ENCODE measurements around the gene NUTM2B. TPM values are rescaled to one million over a fixed set of nuclear protein-coding genes. Genes with fewer than 3 reads are reported as not detected.
A peak's percentile ranks its signal among the peaks of the same experiment; 100 is the strongest.
"Not testable (repeated sequence)": the region's sequence is repeated elsewhere in the genome, so short reads cannot be mapped to it uniquely, and the experiment has no call there.

Gene NUTM2B
- total RNA-seq, 2 experiments from 2014 or later = 0.18 to 0.83 TPM

- ATAC-seq; H3K4me3 Mint-ChIP-seq; POLR2A ChIA-PET; CTCF ChIA-PET; H3K9me3 Mint-ChIP-seq; intact Hi-C loops (cut with micrococcal nuclease); H3K36me3 Mint-ChIP-seq (ENCODE audit: low read depth); H3K4me1 Mint-ChIP-seq (ENCODE audit: low read depth); DNase-seq; H3K27me3 Mint-ChIP-seq; H3K27ac Mint-ChIP-seq: not testable (repeated sequence)
Measured at GRCh38 chr10:79696596-79696995, 6.4 kb upstream of the NUTM2B start.

GRCh38 chr10:79697141-79697540, 5.9 kb upstream of the NUTM2B start:
- H3K4me1 Mint-ChIP-seq (ENCODE audit: low read depth); H3K36me3 Mint-ChIP-seq (ENCODE audit: low read depth); H3K27ac Mint-ChIP-seq; H3K4me3 Mint-ChIP-seq; H3K9me3 Mint-ChIP-seq; DNase-seq; H3K27me3 Mint-ChIP-seq; intact Hi-C loops (cut with micrococcal nuclease); POLR2A ChIA-PET; CTCF ChIA-PET: not testable (repeated sequence)
- peak; percentile 67 for ATAC-seq

- H3K27me3 Mint-ChIP-seq; CTCF ChIA-PET; H3K27ac Mint-ChIP-seq; H3K4me1 Mint-ChIP-seq (ENCODE audit: low read depth); ATAC-seq; DNase-seq; H3K9me3 Mint-ChIP-seq; H3K4me3 Mint-ChIP-seq; H3K36me3 Mint-ChIP-seq (ENCODE audit: low read depth); POLR2A ChIA-PET; intact Hi-C loops (cut with micrococcal nuclease): not testable (repeated sequence)
Measured at GRCh38 chr10:79700381-79700944, 2.6 kb upstream of the NUTM2B start.

GRCh38 chr10:79707017-79707416, 4.0 kb downstream of the NUTM2B start:
- DNase-seq, CTCF ChIA-PET, ATAC-seq: not testable (repeated sequence)

GRCh38 chr10:79714976-79715375, 11.9 kb downstream of the NUTM2B start:
- intact Hi-C loops (cut with micrococcal nuclease); H3K4me1 Mint-ChIP-seq (ENCODE audit: low read depth); CTCF ChIA-PET; H3K9me3 Mint-ChIP-seq; H3K36me3 Mint-ChIP-seq (ENCODE audit: low read depth); H3K27ac Mint-ChIP-seq; DNase-seq; H3K4me3 Mint-ChIP-seq; ATAC-seq; POLR2A ChIA-PET; H3K27me3 Mint-ChIP-seq: not testable (repeated sequence)

More at GRCh38 chr10:79707017-79707416, 4.0 kb downstream of the NUTM2B start:
- H3K27ac Mint-ChIP-seq; H3K27me3 Mint-ChIP-seq; POLR2A ChIA-PET; intact Hi-C loops (cut with micrococcal nuclease); H3K36me3 Mint-ChIP-seq (ENCODE audit: low read depth); H3K4me3 Mint-ChIP-seq; H3K4me1 Mint-ChIP-seq (ENCODE audit: low read depth); H3K9me3 Mint-ChIP-seq: not testable (repeated sequence)

- intact Hi-C loops (cut with micrococcal nuclease); H3K9me3 Mint-ChIP-seq; H3K27me3 Mint-ChIP-seq; H3K27ac Mint-ChIP-seq; H3K36me3 Mint-ChIP-seq (ENCODE audit: low read depth); ATAC-seq; H3K4me3 Mint-ChIP-seq; H3K4me1 Mint-ChIP-seq (ENCODE audit: low read depth); DNase-seq; CTCF ChIA-PET; POLR2A ChIA-PET: not testable (repeated sequence)
Measured at GRCh38 chr10:79716917-79717579, 14.0 kb downstream of the NUTM2B start.

- DNase-seq; CTCF ChIA-PET; H3K27me3 Mint-ChIP-seq; H3K36me3 Mint-ChIP-seq (ENCODE audit: low read depth); H3K4me3 Mint-ChIP-seq; ATAC-seq; H3K9me3 Mint-ChIP-seq; H3K27ac Mint-ChIP-seq; H3K4me1 Mint-ChIP-seq (ENCODE audit: low read depth); intact Hi-C loops (cut with micrococcal nuclease); POLR2A ChIA-PET: not testable (repeated sequence)
Measured at GRCh38 chr10:79720000-79720399, 17.0 kb downstream of the NUTM2B start.

GRCh38 chr10:79726620-79727019, 23.6 kb downstream of the NUTM2B start:
- POLR2A ChIA-PET = not testable (repeated sequence)

GRCh38 chr10:79744844-79745243, 41.8 kb downstream of the NUTM2B start:
- CTCF ChIA-PET; intact Hi-C loops (cut with micrococcal nuclease); H3K4me1 Mint-ChIP-seq (ENCODE audit: low read depth); H3K4me3 Mint-ChIP-seq; H3K9me3 Mint-ChIP-seq; H3K27me3 Mint-ChIP-seq; ATAC-seq; H3K27ac Mint-ChIP-seq; POLR2A ChIA-PET; DNase-seq: not testable (repeated sequence)
- peaks cover 17% of the 10 kb centered on the region for H3K36me3 Mint-ChIP-seq (ENCODE audit: low read depth)

More at GRCh38 chr10:79726620-79727019, 23.6 kb downstream of the NUTM2B start:
- H3K27ac Mint-ChIP-seq; intact Hi-C loops (cut with micrococcal nuclease); H3K9me3 Mint-ChIP-seq; H3K27me3 Mint-ChIP-seq; DNase-seq; H3K4me3 Mint-ChIP-seq; H3K36me3 Mint-ChIP-seq (ENCODE audit: low read depth); ATAC-seq; CTCF ChIA-PET; H3K4me1 Mint-ChIP-seq (ENCODE audit: low read depth): not testable (repeated sequence)

GRCh38 chr10:79748510-79748909, 45.5 kb downstream of the NUTM2B start:
- peaks cover 11% of the 10 kb centered on the region for H3K4me1 Mint-ChIP-seq (ENCODE audit: low read depth)
- H3K9me3 Mint-ChIP-seq; H3K4me3 Mint-ChIP-seq; POLR2A ChIA-PET; CTCF ChIA-PET; ATAC-seq; intact Hi-C loops (cut with micrococcal nuclease); H3K27ac Mint-ChIP-seq; DNase-seq; H3K27me3 Mint-ChIP-seq: not testable (repeated sequence)
- H3K36me3 Mint-ChIP-seq (ENCODE audit: low read depth) = peaks cover 18% of the 10 kb centered on the region

- DNase-seq; H3K27ac Mint-ChIP-seq; H3K9me3 Mint-ChIP-seq; CTCF ChIA-PET; H3K27me3 Mint-ChIP-seq; intact Hi-C loops (cut with micrococcal nuclease); H3K4me3 Mint-ChIP-seq; ATAC-seq; POLR2A ChIA-PET: not testable (repeated sequence)
- H3K4me1 Mint-ChIP-seq (ENCODE audit: low read depth) = peaks cover 13% of the 10 kb centered on the region
- peaks cover 11% of the 10 kb centered on the region for H3K36me3 Mint-ChIP-seq (ENCODE audit: low read depth)
Measured at GRCh38 chr10:79753601-79754000, 50.6 kb downstream of the NUTM2B start.

GRCh38 chr10:79758297-79758993, 55.4 kb downstream of the NUTM2B start:
- DNase-seq = peak; percentile 8
- H3K27ac Mint-ChIP-seq; POLR2A ChIA-PET; H3K4me1 Mint-ChIP-seq (ENCODE audit: low read depth); H3K27me3 Mint-ChIP-seq; CTCF ChIA-PET; ATAC-seq; H3K4me3 Mint-ChIP-seq; intact Hi-C loops (cut with micrococcal nuclease); H3K9me3 Mint-ChIP-seq: not testable (repeated sequence)
- peaks cover 17% of the 10 kb centered on the region for H3K36me3 Mint-ChIP-seq (ENCODE audit: low read depth)
